HG03039 (cell line): ENCODE data around the gene KRTAP10-2.
"Not testable (repeated sequence)": the region's sequence is repeated elsewhere in the genome, so short reads cannot be mapped to it uniquely, and the experiment has no call there.

Experiments
- ATAC-seq: cut with Tn5 transposase; IDR thresholded peaks from one replicate; pipeline ENCODE4 v1.9.1; 2021; ENCODE audit warnings: mild to moderate bottlenecking, moderate library complexity; ENCODE audit not compliant: unreplicated experiment

Gene KRTAP10-2

GRCh38 chr21:44583089-44583799 lies 31.9 kb upstream of the KRTAP10-2 start:
- ATAC-seq: no peak

DNA sequence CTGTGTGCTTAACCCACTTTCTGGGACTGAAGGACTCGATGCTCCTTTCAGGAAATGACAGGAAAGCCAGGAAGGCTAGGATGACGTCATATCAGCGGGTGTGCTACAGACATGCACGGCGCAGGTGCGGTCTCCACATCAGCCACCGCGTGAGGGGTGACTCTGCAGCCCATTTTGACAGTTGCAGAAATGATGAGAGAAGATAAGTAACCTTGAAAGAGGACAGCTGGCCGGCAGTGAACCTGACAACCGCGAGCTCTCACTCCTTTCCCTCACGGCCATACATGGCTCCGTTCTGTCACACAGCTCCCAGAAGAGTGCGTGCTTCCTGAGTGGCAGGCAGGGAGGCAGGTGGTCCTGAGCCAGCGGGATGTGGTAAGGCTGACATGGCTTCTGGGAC lies 30.8 kb upstream of the KRTAP10-2 start:
- no peak for ATAC-seq

- no peak for ATAC-seq
Measured at GRCh38 chr21:44581158-44581557, 29.9 kb upstream of the KRTAP10-2 start.

GRCh38 chr21:44580231-44580821 lies 29.0 kb upstream of the KRTAP10-2 start, which contains the start of gene KRTAP10-5:
KRTAP10-5 (minus strand) TSS chr21:44580604; CDS start chr21:44580578, 26 bp downstream.
- ATAC-seq: not testable (repeated sequence)

DNA sequence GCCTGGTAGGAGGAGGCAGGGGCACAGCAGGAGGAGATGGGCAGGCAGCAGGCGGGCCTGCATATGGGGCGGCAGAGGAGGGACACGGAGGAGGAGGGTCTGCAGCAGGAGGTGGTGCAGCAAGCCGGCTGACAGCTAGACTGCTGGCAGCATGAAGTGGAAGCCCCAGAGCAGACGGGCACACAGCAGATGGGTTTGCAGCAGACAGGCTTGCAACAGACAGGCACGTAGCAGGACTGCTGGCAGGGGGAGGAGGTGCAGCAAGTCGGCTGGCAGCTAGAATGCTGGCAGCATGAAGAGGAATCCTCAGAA lies 28.5 kb upstream of the KRTAP10-2 start:
- ATAC-seq: no peak

GRCh38 chr21:44579056-44579832 lies 27.9 kb upstream of the KRTAP10-2 start:
- ATAC-seq: no peak

GRCh38 chr21:44578371-44579055 lies 27.2 kb upstream of the KRTAP10-2 start:
- ATAC-seq: no peak

DNA sequence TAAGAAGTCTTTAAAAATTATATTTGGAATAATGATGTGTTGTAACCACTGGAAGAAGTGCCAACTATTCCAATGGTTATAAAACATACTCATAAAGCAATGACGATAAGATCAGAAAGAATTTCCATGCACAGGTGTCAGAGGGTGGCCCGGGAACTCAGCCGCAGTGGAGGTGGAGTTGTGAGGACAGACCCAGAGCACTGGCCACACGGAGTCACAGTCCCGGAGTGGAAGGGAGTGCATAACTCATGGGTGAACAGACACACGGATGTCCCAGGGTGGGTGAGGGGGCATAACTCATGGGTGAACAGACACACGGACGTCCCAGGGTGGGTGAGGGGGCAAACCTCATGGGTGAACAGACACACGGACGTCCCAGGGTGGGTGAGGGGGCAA lies 24.7 kb upstream of the KRTAP10-2 start:
- ATAC-seq: no peak

- no peak for ATAC-seq
Measured at GRCh38 chr21:44575307-44576024, 24.2 kb upstream of the KRTAP10-2 start.

DNA sequence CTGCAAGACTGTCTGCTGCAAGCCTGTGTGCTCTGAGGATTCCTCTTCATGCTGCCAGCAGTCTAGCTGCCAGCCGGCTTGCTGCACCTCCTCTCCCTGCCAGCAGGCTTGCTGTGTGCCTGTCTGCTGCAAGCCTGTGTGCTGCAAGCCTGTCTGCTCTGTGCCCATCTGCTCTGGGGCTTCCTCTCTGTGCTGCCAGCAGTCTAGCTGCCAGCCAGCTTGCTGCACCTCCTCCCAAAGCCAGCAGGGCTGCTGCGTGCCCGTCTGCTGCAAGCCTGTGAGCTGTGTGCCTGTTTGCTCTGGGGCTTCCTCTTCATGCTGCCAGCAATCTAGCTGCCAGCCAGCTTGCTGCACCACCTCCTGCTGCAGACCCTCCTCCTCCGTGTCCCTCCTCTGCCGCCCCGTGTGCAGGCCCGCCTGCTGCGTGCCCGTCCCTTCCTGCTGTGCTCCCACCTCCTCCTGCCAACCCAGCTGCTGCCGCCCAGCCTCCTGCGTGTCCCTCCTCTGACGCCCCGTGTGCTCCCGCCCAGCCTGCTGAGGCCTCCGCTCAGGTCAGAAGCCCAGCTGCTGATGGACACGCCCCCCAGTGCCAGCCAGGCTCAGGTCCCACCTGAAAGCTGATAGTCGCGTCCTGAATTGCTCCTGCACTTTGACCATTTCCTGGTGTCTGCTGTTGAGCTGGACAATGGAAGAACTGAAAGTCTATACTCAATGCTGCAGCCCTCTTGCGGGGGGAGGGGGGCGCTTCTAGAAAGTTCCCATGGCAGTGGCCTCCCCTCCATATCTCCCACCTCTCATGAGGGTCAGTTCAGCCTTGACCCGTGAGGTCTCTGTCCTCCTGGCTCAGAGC lies 23.4 kb upstream of the KRTAP10-2 start:
- no peak for ATAC-seq

DNA sequence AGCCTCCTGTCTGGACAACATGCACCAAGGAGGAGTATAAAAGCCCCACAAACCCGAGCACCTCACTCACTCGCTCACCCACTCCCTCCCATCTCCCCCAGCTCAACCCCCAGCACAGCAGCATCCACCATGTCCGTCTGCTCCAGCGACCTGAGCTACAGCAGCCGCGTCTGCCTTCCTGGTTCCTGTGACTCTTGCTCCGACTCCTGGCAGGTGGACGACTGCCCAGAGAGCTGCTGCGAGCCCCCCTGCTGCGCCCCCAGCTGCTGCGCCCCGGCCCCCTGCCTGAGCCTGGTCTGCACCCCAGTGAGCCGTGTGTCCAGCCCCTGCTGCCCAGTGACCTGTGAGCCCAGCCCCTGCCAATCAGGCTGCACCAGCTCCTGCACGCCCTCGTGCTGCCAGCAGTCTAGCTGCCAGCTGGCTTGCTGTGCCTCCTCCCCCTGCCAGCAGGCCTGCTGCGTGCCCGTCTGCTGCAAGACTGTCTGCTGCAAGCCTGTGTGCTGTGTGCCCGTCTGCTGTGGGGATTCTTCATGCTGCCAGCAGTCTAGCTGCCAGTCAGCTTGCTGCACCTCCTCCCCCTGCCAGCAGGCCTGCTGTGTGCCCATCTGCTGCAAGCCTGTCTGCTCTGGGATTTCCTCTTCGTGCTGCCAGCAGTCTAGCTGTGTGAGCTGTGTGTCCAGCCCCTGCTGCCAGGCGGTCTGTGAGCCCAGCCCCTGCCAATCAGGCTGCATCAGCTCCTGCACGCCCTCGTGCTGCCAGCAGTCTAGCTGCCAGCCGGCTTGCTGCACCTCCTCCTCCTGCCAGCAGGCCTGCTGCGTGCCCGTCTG lies 22.5 kb upstream of the KRTAP10-2 start, which contains the start of gene KRTAP10-4:
Gene KRTAP10-4 (plus strand): TSS at position 100 of the 827 bp plus-strand sequence. CDS start 30 bp downstream, at position 130.
- ATAC-seq: not testable (repeated sequence)

- ATAC-seq: no peak
Measured at GRCh38 chr21:44572959-44573583, 21.8 kb upstream of the KRTAP10-2 start.

- no peak for ATAC-seq
Measured at GRCh38 chr21:44571844-44572782, 20.8 kb upstream of the KRTAP10-2 start.

DNA sequence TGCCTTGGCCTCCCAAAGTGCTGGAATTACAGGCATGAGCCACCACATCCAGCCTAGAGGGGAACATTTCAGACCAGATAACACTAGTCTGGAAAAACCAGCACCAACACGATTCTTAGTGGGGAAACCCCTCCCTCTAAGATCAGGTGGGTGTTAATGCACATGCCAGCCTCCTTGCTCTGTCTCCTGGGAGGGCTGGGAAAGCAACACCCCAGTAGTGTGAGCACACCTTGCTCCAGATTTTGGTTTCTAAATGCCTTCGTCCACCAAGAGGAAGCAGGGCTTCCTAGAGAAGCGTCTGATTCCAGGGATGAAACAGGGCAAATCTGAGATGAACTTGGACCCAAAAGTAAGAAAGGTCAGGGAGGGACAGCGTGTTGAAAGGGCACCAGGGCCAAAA lies 20.0 kb upstream of the KRTAP10-2 start:
- no peak for ATAC-seq

GRCh38 chr21:44569861-44570517 lies 18.7 kb upstream of the KRTAP10-2 start:
- no peak for ATAC-seq

DNA sequence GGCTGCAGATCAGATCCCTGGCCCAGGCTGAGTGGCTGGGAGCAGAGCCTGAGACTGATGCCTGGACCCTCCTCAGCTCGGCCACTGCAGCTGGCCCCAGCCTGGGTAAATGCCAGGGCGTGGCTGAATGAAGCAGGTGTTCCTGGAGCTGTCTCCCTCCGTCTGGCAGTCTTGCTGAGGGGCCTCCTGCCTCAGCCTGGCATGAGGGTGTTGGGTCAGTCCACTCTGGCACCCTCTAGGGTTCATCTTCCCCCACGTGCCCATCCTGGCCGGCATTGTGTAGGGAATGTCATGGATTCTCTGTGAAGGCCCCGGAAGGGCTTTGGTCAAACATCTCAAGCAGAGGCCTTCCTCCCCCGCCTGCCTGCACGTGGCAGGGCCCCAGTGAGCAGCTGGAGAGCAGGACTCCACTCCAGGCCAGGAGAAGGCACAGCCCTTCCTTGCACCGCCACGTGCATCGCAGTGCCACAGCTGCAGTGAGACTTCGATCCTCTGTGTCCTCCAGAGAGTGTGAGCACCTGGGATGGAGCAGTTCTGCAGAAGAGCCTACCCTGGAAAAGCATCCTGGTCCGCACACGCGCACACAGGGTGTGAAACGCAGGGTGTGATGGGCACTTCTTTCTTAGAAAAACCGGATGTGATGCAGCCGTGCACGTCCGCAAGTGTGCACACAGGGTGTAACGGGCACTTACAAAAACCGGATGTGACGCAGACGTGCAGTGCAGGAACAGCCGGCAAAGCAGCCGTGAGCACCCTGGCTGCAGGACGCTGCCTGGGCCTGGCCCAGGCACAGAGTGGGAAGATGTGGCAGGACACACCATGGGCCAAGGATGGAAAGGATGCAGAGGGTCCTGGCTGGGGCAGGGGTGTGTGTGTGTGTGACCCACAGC lies 17.6 kb upstream of the KRTAP10-2 start:
- no peak for ATAC-seq
